Measurements from ENCODE around the gene TLX1.

DNA sequence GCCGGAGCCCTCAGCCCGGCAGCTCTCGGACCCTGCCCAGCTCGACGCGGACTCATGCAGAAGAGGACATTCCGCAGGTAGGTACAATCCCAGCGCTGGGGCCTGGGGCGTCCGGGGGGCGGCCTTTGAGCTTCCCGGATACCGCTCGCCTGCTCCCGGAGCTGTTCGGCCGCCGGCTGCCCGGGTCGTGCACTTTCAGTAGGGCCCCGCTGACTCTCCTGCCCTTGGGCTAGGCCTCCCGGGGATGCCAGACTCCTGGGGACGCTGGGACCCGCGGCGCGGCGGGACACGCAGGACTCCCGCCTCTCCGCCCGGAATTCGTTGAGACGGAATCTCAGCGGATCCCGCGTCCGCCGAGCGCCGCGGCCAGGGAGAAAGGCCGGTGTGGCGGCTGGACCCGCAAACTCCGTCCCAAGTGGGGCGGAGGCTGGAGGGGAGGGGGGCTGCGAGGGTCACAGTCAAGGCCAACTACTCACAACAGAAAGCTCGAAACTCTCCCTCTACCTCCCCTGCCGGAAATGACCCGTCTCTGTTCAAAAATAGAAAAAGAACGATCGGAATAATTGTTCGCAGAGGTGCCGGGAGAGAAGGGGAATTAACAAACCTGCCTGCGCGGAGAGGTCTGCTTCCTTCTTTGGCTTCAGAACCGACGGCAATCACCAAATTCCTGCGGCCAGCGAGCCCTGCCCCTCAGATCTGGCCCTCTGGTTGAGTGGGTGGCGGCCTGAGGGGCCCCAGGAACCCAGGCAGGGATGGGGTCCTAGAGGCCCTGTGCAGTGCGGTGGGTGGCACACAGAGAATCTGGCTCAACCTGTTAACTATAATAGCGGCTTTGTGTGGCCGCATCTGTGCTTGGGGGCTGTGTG lies 9.2 kb downstream of the TLX1 start:
- TF ChIP-seq CTCF (IDR thresholded peaks at IDR 0.05) (no peak), POLR2A (IDR thresholded peaks at IDR 0.05) (no peak), EP300 (IDR thresholded peaks at IDR 0.05) (no peak)

All from ovary (tissue), 3 donors.